HG02759 (cell line): ENCODE results near the gene C1orf232.

Experiments used
- ATAC-seq: cut with Tn5 transposase; IDR thresholded peaks from one replicate; pipeline ENCODE4 v1.9.1; 2021; ENCODE audit warnings: mild to moderate bottlenecking, moderate library complexity; ENCODE audit not compliant: unreplicated experiment

C1orf232 gene

GRCh38 chr1:26180010-26180506 lies 11.3 kb upstream of the C1orf232 start:
- no peak for ATAC-seq

- ATAC-seq: no peak
These were observed 8.5 kb upstream of the C1orf232 start, which contains the start of gene CNKSR1 for GRCh38 chr1:26177182-26177684. Gene CNKSR1 (plus strand): TSS chr1:26177491. CDS start chr1:26177548, 57 bp downstream.

- no peak for ATAC-seq
These were observed 6.6 kb upstream of the C1orf232 start for GRCh38 chr1:26175346-26175745.

- ATAC-seq: no peak
These were observed 2.6 kb upstream of the C1orf232 start, which contains the start of gene ZNF593OS for GRCh38 chr1:26171084-26172072. Gene ZNF593OS (minus strand): TSS chr1:26171832. CDS start chr1:26171661, 171 bp downstream.

- no peak for ATAC-seq
These were observed 1.7 kb upstream of the C1orf232 start for GRCh38 chr1:26170472-26170821.

- peak; percentile 93 for ATAC-seq
These were observed 1.1 kb upstream of the C1orf232 start, which contains the start of gene ZNF593 for GRCh38 chr1:26169669-26170471. Gene ZNF593 (plus strand): TSS chr1:26169908. CDS start chr1:26169984, 76 bp downstream.

- ATAC-seq: no peak
These were observed 413 bp upstream of the C1orf232 start for GRCh38 chr1:26169198-26169554.

- no peak for ATAC-seq
These were observed 2.0 kb downstream of the C1orf232 start for GRCh38 chr1:26166719-26167281.

GRCh38 chr1:26164861-26165842 lies 3.6 kb downstream of the C1orf232 start:
- ATAC-seq: no peak

GRCh38 chr1:26164036-26164860 lies 4.5 kb downstream of the C1orf232 start:
- ATAC-seq: peak; percentile 44

- no peak for ATAC-seq
These were observed 5.1 kb downstream of the C1orf232 start for GRCh38 chr1:26163684-26164035.

- no peak for ATAC-seq
These were observed 6.5 kb downstream of the C1orf232 start for GRCh38 chr1:26162220-26162709.

- no peak for ATAC-seq
These were observed 7.1 kb downstream of the C1orf232 start for GRCh38 chr1:26161415-26162219.

GRCh38 chr1:26160527-26161414 lies 8.0 kb downstream of the C1orf232 start:
- no peak for ATAC-seq

- no peak for ATAC-seq
These were observed 9.1 kb downstream of the C1orf232 start for GRCh38 chr1:26159743-26160039.

GRCh38 chr1:26158908-26159742 lies 9.6 kb downstream of the C1orf232 start, which contains the start of gene FAM110D:
Gene FAM110D (plus strand): TSS chr1:26159079. CDS start chr1:26161292, 2,213 bp downstream.
- ATAC-seq: no peak
